Eye (tissue), 1 donor: ENCODE measurements around the gene LRRC27.

Experiments used
- DNase-seq: peaks from one replicate; pipeline ENCODE4 v3.0.0-alpha.2; 2015

LRRC27 gene

DNA sequence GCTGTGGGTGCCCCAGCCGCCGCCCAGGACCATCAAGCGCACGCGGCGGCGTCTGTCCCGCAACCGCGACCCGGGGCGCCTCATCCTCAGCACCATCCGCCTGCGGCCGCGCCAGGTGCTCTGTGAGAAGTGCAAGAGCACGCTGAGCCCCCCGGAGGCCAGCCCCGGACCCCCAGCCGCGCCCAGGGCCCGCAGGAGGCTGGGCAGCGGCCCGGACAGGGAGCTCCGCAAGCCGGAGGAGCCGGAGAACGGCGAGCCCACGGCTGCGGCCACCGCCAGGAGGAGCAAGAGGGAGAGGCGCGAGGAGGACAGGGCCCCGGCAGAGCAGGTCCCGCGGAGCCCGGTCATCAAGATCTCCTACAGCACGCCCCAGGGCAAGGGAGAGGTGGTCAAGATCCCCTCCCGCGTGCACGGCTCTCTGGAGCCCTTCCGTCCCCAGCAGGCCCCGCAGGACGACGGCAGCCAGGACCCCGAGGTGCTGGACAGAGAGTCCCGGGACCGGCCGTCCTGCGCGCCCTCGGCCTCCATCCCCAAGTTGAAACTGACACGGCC is 73.0 kb downstream of the LRRC27 start:
- DNase-seq = no peak

DNA sequence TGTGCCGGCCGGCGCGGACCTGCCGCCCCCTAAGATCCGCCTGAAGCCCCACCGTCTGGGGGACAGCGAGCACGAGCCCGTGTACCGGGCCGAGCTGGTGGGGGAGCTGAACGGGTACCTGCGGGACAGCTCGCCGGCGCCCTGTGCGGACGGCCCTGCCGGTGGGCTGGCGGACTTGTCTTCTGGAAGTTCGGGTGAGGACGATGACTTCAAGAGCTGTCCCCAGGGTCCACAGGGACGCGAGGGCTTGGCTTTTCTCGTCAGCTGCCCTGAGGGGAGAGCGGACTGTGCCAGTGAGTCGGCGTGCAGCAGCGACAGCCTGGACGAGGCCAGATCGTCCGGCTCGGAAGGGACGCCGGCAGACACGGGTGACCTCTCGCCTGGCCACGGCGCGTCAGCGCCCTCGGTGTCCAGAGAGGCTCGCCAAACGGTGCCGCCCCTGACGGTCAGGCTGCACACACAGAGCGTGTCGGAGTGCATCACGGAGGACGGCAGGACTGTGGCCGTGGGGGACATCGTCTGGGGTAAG is 73.5 kb downstream of the LRRC27 start:
- DNase-seq = no peak

DNA sequence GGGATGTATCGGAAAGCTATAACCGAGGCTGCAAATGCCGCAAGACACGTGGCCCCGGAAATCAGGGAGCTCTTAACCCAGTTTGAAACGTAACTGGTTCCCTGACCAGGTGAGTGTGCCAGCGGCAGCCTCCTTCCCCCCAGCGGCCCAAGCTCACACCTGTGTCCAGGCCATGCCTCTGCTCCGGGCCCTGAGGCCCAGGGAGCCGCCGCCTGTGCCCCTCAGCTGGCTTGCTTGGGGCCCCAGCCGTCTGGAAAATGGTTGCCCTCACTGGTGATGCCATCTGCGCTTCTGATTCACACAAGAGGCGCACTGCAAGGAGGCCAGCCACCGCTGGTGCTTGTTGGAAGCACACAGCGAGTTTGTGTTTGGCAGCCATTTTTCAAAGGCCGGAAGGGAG is 74.2 kb downstream of the LRRC27 start:
- DNase-seq = no peak

DNA sequence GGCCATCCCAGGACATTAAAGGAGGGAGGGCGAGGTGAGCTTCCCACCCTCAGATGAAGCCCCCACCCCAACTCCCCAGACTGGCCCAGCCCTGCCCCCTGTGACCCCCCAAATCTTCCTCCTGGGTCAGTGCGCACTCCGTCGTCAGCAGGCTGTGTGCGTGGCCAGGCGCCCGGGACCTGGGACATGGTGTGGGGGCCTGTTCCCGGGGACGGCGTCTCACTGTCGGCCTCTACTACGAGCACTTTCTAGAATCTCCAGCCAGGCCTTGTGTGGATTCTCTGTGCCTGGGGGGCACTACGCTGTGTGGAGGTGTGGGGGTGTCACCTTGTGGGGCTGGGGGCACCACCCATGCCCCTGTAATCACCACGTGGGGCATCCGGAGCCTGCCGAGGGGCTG is 74.8 kb downstream of the LRRC27 start:
- DNase-seq = no peak

DNA sequence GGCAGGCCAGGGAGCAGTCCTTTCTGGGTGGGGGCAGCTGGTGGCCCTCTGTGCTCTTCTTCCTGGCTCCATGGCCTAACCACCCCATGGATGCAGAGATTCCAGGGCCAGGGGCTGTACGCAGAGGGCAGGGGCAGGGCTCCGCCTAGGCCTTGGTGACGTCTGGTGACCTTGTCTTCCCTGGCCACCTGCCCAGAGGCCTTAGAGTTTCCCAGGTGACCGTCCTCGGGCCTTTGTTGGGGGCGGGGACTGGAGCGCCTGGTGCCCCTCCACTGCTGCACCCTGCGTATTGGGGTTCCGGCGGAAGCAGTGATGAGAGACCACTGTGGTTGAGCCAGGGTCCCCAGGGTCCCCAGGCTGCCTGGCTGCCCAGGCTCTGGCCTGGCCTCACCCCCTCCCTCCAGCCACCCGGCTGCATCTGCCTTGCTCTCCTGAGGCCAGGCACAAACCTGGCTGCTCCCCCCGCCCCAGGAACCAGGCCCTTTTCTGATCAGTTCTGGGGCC is 75.3 kb downstream of the LRRC27 start:
- no peak for DNase-seq

DNA sequence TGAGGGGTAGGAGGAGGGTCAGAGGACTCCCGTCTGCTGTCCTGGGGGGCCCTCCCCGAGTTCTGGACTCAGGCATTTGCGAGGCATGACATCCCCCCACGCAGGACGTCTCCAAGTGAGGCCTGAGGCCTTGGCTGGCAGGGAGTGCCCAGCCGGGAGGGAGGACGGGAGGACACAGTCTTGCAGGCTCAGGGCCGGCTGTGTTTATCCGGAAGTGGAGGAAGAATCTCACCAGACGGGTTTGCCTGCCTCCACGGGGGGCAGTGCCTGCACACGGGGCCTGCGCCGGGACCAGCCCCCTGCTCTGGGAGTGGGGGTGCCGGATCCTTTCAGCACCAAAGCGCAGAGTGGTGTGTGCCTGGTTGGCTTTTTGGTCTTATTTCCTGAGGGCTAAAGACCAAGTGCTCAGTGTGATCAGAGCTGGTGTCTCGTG is 75.9 kb downstream of the LRRC27 start:
- DNase-seq = peak; percentile 66

DNA sequence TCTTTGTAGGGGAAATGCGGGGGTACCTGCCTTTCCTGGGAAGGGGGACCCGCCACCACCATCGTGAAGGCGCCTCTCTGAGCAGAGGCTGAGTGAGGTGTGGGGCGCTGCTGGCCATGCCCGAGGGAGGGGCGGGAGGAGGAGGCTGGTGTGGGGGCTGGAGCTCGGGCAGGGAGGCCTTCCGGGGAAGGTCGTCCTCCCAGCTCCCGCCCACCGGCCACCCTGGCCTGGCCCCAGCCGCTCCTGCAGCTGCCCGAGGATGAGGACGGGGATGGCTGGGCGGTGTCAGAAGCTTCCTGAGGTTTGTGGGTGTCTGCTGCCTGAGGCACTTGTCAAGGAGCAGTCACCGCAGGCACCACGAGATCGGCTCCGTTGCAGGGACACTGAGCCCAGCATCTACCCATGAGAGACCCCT is 76.4 kb downstream of the LRRC27 start:
- DNase-seq = peak; percentile 45

DNA sequence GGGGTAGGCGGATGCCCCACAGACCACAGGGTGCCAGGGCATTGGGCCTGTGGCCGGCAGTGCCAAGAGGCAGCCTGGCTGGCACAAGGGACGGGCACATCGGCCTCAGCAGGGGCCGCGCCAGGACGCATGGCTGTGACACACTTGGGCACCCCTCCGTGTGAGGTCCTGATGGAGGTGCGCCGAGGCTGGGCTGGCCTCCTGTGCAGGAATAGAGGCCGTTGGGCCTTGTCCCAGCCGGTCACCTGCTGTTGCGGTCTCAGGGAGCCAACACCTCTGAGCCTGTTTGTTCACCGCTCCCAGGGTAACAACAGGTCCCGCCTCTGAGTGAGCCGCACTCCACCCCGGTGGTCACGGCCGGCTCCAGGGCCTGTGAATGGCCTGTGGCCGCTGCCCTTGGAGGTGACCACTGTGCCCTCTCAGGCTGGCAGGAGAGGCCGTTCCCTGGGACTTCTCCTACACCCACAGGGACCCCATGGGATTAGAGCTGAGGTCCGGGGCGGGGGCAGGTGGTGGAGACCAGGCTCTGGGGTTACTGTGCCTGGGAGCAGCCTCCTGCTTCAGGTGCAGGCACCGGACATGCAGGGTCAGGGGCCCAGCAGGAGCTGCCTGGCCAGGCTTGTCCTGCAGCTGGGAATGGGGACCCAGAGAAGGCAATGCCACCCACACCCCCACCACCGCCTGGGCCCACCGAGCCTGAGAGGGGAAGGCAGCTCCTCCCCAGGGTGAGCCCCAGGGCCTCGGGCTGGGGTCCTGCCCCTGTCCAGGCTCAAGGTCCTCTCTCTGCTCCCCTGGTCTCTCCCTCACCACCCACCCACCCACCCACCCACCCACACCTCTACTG is 77.1 kb downstream of the LRRC27 start:
- DNase-seq = no peak

DNA sequence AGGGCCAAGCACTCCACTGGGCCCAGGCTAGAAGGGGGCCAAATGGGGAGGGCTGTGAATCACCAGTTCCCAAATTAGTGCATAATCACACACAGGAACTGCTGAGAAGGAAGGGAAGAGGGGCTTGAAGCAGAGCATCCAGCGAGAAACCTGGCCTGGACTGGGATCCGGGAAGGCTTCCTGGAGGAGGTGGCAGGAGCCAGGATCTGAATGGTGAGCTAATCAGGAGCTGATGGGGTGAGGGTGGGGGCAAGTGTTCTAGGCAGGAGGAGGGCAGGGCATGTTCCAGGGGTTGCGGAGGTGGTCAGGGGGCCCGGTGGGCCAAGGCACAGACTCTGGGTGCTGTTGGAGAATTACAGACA is 77.7 kb downstream of the LRRC27 start:
- no peak for DNase-seq

DNA sequence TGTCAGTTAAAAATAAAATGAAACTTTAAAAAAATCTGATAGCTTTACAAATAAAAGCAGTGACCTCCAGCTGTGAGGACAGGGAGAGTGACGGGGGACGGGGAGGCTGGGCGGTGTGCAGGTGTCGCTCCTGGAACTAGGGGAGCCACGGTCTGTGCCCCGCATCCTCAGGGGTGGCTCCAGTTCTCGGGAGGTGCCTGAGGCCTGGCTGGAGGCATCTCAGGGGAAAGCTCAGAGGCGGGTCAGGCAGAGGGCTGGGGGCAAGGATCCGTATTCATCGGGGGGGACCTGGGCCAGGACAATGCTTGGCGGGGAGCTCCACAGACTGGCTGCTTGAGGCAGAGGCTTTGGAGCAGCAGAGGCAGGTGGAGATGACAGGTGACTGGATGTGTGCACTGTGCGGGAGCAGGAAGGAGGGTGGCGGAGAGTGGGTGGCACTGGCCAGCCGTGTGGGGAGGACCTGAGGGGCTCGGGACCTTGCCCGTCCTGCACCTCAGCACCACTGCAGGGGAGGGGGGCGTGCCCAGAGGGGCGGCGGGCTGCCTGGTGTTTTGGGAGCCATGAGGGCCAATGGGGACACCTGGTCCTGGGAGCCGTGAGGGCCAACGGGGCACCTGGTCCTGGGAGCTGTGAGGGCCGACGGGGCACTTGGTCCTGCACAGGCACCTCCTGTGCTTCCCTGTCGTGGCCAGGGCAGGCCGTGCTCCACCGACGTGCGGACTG is 78.2 kb downstream of the LRRC27 start:
- DNase-seq = no peak

DNA sequence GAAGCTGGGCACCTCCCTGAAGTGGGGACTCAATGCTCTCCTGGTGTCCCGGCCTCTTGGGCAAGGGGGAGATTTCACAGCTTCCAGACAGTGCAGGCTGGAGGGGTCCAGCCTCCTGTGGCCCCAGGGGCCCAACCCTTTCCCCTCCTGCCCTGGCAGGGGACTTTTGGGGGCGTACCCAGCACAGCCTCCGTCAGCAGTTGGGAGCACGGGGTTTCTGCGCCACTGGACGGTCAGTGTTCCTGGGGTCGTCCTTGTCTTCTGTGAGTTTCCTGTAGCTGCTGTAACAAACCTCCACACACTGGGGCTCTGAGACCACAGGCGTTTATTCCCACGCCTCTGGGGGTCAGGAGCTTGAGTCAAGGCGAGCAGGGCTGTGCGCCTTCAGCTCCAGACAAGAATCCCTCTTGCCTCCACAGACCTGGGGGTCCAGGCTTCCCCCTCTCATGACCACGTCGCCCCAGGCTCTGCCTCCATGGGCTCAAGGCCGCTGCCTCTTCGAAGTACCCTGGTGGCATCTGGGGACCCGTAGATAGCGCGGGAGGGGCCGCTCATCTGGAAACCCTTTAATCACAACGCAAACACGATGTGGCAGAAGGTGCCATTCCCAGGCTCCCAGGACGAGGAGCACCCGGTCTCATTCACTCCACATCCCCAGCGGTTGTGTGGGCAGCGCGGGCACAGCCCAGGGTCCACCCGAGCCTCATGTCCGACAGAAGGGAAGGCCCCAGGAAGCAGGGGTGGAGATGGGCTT is 79.0 kb downstream of the LRRC27 start:
- DNase-seq = peak; percentile 43

DNA sequence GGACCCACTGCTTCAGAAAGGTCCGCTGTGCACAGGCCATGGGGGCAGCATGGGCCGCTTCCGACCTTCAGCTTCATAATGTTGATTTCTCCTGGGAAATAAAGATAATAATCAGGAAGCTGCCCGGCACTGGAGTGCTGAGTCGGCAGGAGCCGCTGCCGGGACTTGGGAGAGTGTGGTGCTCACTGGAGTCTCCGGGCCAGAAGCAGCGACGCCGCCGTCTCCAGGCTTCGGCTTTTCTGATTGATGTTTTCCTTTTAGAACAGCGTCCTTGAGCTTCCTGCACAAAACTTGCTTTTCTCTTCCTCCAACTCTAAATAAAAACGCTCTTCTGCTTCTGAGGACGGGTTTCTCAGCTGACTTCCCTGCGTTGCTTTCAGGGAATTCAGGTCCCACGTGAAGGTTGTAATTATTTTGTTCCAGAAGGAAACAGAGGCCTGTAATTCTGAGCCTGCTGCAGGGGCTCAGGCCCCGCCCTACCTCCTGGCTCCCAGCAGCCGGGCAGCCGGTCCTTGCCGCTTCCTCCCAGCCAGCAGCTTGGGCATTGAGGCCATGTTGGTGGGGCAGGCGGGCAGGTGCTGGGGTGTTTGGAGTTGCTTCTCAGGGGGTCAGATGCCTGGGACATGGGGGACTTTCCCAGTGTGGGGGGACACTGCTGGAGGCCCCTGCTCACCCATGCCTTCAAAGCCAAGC is 79.7 kb downstream of the LRRC27 start:
- DNase-seq = peak; percentile 67

DNA sequence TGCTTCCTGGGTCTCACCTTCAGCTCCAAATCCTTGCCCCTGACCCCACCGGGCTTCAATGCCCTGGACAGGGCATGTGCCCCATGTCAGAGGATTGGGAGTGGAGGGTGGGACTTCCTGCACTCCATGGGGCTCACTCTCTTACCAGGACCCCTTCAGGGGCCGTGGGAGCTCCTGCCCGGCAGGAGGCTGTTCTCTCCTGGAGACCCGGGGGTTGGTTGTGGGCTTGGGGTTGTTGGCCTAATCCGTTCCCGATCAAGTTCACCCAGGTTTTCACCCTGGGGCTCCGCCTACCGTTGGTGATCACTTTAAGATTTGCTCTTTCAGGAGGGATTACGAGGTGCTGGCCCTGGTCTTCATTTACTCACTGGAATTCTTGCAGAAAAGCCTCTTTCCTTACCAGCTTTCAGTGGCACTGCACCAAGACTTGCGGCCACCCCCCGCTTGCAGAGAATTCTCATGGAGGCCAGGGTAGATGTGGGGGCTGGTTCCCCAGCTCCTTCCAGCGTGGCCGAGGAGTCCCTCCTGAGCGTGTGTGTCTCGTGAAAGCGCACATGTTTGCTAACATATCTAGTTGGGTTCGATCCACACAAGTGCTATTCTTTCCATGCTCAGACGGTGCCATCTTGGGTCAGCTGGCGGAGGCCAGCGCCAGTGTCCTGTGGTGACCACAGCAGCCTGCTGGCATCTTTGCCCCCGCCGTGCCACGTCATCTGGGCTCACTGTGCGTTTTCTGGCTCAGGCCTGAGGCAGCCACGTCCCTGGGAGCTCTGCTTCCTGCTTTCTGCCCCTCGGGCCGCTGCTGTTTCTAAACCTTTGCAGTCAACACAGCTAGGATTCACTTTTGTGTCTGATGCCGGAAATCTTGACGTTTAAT is 80.6 kb downstream of the LRRC27 start:
- DNase-seq = no peak

DNA sequence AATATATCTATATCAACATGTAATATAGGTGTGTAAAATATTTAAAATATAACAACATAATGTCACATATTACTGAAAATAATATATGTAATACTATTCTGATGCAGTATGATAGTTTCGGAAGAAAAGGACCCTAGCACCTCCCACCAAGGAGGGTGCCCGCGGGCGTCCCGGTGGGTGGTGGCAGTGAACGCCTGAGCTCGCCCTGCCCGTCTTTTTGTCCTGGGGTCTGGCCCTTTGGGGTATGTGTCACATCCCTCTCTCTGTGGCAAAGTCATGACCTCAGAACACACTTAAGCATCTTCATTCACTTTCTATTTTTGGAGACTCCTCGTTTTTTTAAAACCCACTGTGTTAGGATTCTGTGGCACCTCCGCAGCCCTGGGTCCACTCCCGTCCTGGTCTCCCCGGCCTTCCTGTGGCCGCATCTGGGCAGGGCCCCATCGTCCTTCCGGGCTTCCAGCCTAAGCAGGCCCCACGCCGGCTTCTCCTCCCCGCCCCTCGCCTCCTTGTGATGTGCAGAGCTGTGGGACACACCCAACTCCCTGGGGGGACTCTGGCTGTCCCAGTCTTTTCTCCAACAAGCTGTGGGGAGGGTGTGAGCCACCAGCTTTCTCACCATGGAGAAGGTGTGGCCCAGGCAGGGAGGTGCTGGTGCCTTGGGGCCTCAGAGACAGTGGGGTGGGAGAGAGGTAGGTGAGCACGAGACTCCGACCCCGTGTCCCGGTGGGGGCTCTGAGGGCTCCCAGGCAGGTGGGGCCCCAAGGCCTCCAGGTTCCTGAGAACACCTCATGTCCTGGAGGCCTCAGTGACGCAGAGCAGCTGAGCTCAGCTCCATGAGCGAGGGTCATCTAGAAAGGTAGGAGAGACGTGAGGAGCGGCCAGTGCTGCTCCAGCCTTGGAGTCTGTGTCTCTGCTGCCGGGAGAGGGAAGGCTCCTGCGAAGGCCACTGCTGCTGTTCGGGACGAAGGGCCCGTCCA is 81.5 kb downstream of the LRRC27 start:
- no peak for DNase-seq

DNA sequence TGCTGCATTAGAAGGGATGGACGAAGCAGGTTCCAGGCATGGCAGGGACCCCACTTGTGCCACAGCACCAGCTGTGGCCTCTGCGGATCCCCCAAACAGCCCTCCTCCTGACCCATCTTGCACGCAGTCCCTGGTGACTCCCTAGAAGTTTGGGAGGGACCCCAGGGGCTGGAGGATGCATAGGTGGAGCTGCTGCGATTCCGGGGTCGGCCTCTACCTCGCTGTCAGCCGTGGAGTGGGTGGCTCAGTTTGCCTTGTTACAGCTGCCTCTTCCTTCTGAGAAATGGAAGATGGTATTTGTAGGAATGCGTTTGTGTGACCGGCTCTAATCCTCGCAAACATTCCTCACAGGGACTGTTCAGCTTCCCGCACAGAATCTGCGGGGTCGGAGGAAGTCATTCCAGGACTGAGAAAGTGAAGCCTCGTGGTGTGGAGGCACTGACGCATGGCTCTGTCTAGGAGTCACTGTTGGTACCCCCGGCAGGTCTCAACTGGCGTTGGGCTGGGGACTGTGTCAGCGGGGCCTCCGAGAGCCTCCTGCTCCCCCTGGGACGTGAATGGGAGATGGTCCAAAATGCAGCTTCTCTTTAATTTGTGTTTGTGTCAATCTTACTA is 82.5 kb downstream of the LRRC27 start:
- DNase-seq = peak; percentile 45

DNA sequence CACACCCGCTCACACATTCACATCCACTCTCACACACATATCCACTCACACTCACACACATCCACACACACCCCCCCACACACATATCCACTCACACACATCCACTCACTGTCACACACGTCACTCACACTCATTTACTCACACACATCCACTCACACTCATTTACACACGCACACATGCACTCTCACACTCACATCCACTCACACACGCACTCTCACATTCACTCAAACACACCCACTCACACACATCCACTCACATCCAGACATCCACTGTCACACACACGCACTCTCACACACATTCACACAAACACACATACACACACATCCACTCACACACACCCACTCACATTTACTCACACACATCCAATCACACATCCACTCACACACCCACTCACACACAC is 83.3 kb downstream of the LRRC27 start:
- DNase-seq = no peak

DNA sequence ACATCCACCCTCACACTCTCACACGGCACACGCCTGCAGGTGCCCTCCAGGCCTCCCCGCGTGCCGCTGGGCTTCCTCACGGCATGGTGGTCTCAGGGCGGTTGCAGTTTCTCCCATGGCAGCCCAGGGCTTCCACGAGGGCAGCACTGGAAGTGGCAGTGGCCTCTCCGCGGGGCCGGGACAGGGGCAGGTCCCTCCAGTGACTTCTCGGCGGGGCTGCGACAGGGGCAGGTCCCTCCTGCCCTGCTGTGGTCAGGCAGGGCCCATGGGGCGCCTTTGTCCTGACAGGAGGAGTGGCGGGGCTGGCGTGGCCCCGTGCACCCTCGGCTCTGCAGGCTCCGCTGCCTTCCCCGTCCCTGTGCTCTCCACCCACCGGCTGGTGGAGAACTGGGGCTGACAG is 84.0 kb downstream of the LRRC27 start:
- no peak for DNase-seq

DNA sequence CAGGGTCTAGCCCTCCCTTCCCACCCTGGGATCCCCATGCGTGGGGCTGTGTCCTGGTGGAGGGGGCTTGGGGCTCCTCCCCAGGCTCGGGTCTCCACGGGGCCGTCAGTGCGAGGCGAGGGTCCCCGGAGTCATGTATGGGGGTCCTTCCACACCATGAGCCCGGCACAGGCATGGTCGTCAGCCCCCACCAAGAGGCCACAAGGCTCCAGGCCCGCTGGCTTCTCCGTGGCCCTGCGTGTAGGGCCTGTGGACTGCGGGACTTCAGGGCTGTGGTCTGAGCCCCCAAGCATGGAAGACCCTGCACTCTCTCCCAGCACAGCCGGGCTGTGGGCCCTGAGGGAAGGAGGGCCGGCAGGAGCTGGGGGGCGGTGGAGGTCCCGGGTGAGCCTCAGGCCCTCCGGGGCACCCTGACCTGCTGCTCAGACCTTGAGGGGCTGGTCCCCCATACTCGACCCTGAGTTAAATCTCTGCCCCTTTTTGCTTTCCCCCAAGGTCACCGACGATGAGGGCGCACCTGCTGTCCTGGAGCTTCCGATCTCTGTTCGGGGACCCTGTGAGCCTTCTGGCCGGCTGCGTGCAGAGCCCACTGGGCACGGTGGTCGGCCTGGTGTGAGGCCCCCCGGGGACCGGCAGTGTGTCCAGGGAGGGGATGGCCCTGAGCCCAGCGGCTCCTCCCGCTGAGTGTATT is 84.7 kb downstream of the LRRC27 start:
- DNase-seq = no peak
